DND-41 (cell line): ENCODE measurements around the gene PRRC2B.

Experiments used
- ATAC-seq: fragments of 200-7000 bp; cut with Tn5 transposase; 3 replicates; pipeline ENCODE4 v1.9.1; 2021; ENCODE audit warnings: low read depth; ENCODE audit not compliant: insufficient read depth
- DNase-seq: peaks from one replicate; pipeline ENCODE4 v3.0.0-alpha.2; 2020
- H2AFZ ChIP-seq: 2 replicates; pipeline ENCODE4 v1.6.0; 2012; ENCODE audit warnings: low read depth, low read length
- H3K27ac ChIP-seq: 2 replicates; pipeline ENCODE4 v1.5.1; 2012; ENCODE audit warnings: low read length, inconsistent platforms
- H3K27me3 ChIP-seq: fragments of 200-600 bp; sonication (generic); 2 replicates; pipeline ENCODE4 v1.6.0; 2012; ENCODE audit warnings: low read length, mild to moderate bottlenecking, inconsistent platforms; ENCODE audit not compliant: insufficient read depth, poor library complexity
- H3K36me3 ChIP-seq: 2 replicates; pipeline ENCODE4 v1.5.1; 2012; ENCODE audit warnings: low read length, inconsistent platforms; ENCODE audit not compliant: insufficient read depth
- H3K4me1 ChIP-seq: 2 replicates; pipeline ENCODE4 v1.5.1; 2012; ENCODE audit warnings: mild to moderate bottlenecking, low read length; ENCODE audit not compliant: insufficient read depth
- H3K4me2 ChIP-seq: 2 replicates; pipeline ENCODE4 v1.6.0; 2012; ENCODE audit warnings: mild to moderate bottlenecking, moderate library complexity, low read length, inconsistent platforms; ENCODE audit not compliant: insufficient read depth
- H3K4me3 ChIP-seq, 2 experiments: fragments of 200-600 bp in 1 of 2; shearing (Covaris generic) in 1 of 2; 2 replicates each; pipeline ENCODE4 v1.5.1; 2012 to 2016; ENCODE audit warnings: inconsistent platforms in 2 of 2, low read length in 2 of 2, mild to moderate bottlenecking in 2 of 2, low read depth in 1 of 2, moderate library complexity in 1 of 2
- H3K79me2 ChIP-seq: 2 replicates; pipeline ENCODE4 v1.6.0; 2012; ENCODE audit warnings: low read length, inconsistent platforms; ENCODE audit not compliant: insufficient read depth
- H3K9ac ChIP-seq: 2 replicates; pipeline ENCODE4 v1.6.0; 2012; ENCODE audit warnings: low read depth, mild to moderate bottlenecking, inconsistent platforms, low read length, moderate library complexity
- H3K9me3 ChIP-seq: 2 replicates; pipeline ENCODE4 v1.5.1; 2012; ENCODE audit warnings: low read length, moderate library complexity, mild to moderate bottlenecking, inconsistent platforms; ENCODE audit not compliant: insufficient read depth, severe bottlenecking
- H4K20me1 ChIP-seq: 2 replicates; pipeline ENCODE4 v1.6.0; 2012; ENCODE audit warnings: low read length; ENCODE audit not compliant: insufficient read depth
- CTCF ChIP-seq: IDR thresholded peaks from 2 replicates; pipeline ENCODE4 v1.5.1; 2012; ENCODE audit warnings: borderline replicate concordance, low read length, moderate library complexity, mild to moderate bottlenecking; ENCODE audit not compliant: poor library complexity, severe bottlenecking; ENCODE audit errors: extremely low read depth
- EZH2 ChIP-seq: IDR thresholded peaks from 3 replicates; pipeline ENCODE4 v1.6.1; 2012; ENCODE audit warnings: borderline replicate concordance, low read depth, mild to moderate bottlenecking, moderate library complexity, low read length, inconsistent platforms; ENCODE audit not compliant: severe bottlenecking

Gene PRRC2B

GRCh38 chr9:131436376-131436775 lies 42.5 kb downstream of the PRRC2B start:
- Histone ChIP-seq H3K4me3 (no peak overlapping the region), H2AFZ (no peak overlapping the region), H3K27me3 (no peaks in the 10 kb centered on the region), H3K9ac (no peak overlapping the region), H3K27ac (no peak overlapping the region), H3K4me2 (no peak overlapping the region), H3K36me3 (peaks cover 91% of the 10 kb centered on the region), H3K4me1 (no peaks in the 10 kb centered on the region), H3K9me3 (no peaks in the 10 kb centered on the region), H4K20me1 (peaks cover 37% of the 10 kb centered on the region), H3K79me2 (peaks cover 62% of the 10 kb centered on the region)
- TF ChIP-seq EZH2, result no peak
- TF ChIP-seq CTCF, result no peak
- no peak for ATAC-seq
- no peak for DNase-seq

GRCh38 chr9:131436865-131437271 lies 43.0 kb downstream of the PRRC2B start:
- H4K20me1 ChIP-seq, result peaks cover 37% of the 10 kb centered on the region
- TF ChIP-seq CTCF, result no peak
- TF ChIP-seq EZH2, result no peak
- H3K36me3 ChIP-seq, result peaks cover 95% of the 10 kb centered on the region
- peaks cover 65% of the 10 kb centered on the region for H3K79me2 ChIP-seq
- H2AFZ ChIP-seq, result no peak overlapping the region
- no peaks in the 10 kb centered on the region for H3K27me3 ChIP-seq
- DNase-seq, result no peak
- ATAC-seq, result no peak
- no peaks in the 10 kb centered on the region for H3K9me3 ChIP-seq
- H3K9ac ChIP-seq, result no peak overlapping the region
- no peak overlapping the region for H3K27ac ChIP-seq
- no peak overlapping the region for H3K4me2 ChIP-seq
- H3K4me1 ChIP-seq, result no peaks in the 10 kb centered on the region
- no peak overlapping the region for H3K4me3 ChIP-seq

- Histone ChIP-seq H3K36me3 (peaks cover 92% of the 10 kb centered on the region), H3K4me2 (no peak overlapping the region), H2AFZ (no peak overlapping the region), H3K4me1 (no peaks in the 10 kb centered on the region), H3K4me3 (no peak overlapping the region), H3K9me3 (no peaks in the 10 kb centered on the region), H3K79me2 (peaks cover 60% of the 10 kb centered on the region), H4K20me1 (peaks cover 28% of the 10 kb centered on the region), H3K9ac (no peak overlapping the region), H3K27me3 (no peaks in the 10 kb centered on the region), H3K27ac (no peak overlapping the region)
- no peak for TF ChIP-seq CTCF
- TF ChIP-seq EZH2, result no peak
- ATAC-seq (no peak), DNase-seq (no peak)
These were observed 44.3 kb downstream of the PRRC2B start for GRCh38 chr9:131438190-131438589.

GRCh38 chr9:131439224-131439623 lies 45.3 kb downstream of the PRRC2B start:
- H4K20me1 ChIP-seq, result peaks cover 26% of the 10 kb centered on the region
- no peak overlapping the region for H3K9ac ChIP-seq
- H3K27me3 ChIP-seq, result no peaks in the 10 kb centered on the region
- H3K4me3 ChIP-seq, result no peak overlapping the region
- DNase-seq (no peak), ATAC-seq (no peak)
- H3K4me1 ChIP-seq, result no peaks in the 10 kb centered on the region
- peaks cover 90% of the 10 kb centered on the region for H3K36me3 ChIP-seq
- H3K4me2 ChIP-seq, result no peak overlapping the region
- H3K9me3 ChIP-seq, result no peaks in the 10 kb centered on the region
- H3K79me2 ChIP-seq, result peaks cover 56% of the 10 kb centered on the region
- TF ChIP-seq EZH2 (no peak), CTCF (no peak)
- no peak overlapping the region for H3K27ac ChIP-seq
- no peak overlapping the region for H2AFZ ChIP-seq
